Breast epithelium (tissue), 4 donors: Measurements from ENCODE around the gene EHHADH. TPM values are rescaled to one million over a fixed set of nuclear protein-coding genes. Genes with fewer than 3 reads are reported as not detected.

Experiments
- DNase-seq, 2 donors: peaks; one replicate each; pipeline ENCODE4 v3.0.0-alpha.2; 2019; ENCODE audit warnings: low spot score in 2 of 2
- H3K27ac ChIP-seq, 2 donors: fragments of 200-600 bp; sonication (generic) in 1 of 2; one replicate each; pipeline ENCODE4 v1.5.1; 2016 to 2019; ENCODE audit warnings: mild to moderate bottlenecking in 1 of 2
- H3K27me3 ChIP-seq, 2 donors: fragments of 200-600 bp; sonication (generic) in 1 of 2; one replicate each; pipeline versions ENCODE4 v1.5.1 to v1.6.0; 2017 to 2019; ENCODE audit warnings: control low read depth in 1 of 2, mild to moderate bottlenecking in 1 of 2
- H3K36me3 ChIP-seq: fragments of 200-600 bp; one replicate; pipeline ENCODE4 v1.5.1; 2019
- H3K4me1 ChIP-seq, 2 donors: fragments of 200-600 bp; sonication (generic); one replicate each; pipeline ENCODE4 v1.5.1; 2016 to 2019; ENCODE audit warnings: control low read depth in 1 of 2
- H3K4me3 ChIP-seq, 3 donors: fragments of 200-600 bp; sonication (generic); 1 replicate in 2 of 3; 2 replicates in 1 of 3; pipeline ENCODE4 v1.5.1; 2016 to 2019; ENCODE audit warnings: mild to moderate bottlenecking in 3 of 3, moderate library complexity in 2 of 3
- H3K9me3 ChIP-seq, 2 donors: fragments of 200-600 bp; sonication (generic) in 1 of 2; one replicate each; pipeline ENCODE4 v1.5.1; 2016 to 2019; ENCODE audit warnings: control low read depth in 1 of 2
- POLR2A ChIP-seq: fragments of 450-650 bp; IDR thresholded peaks from one replicate; pipeline ENCODE4 v1.6.1; 2016; ENCODE audit warnings: antibody characterized with exemption, mild to moderate bottlenecking, moderate library complexity
- POLR2AphosphoS5 ChIP-seq, 3 donors: sonication (generic); formaldehyde crosslinking; IDR thresholded peaks; one replicate each; pipeline ENCODE4 v1.6.1; 2017; ENCODE audit warnings: antibody characterized with exemption in 3 of 3
- intact Hi-C: fragments of 100-400 bp; cut with DNase I; formaldehyde crosslinking; loops from one replicate; pipeline ENCODE4 v1.15.1; 2023; ENCODE audit warnings: low total_unique reads
- total RNA-seq, 3 donors: library from RNA; depleted of rRNA; stranded (reverse); fragments of >200 nt; gene quantifications; one replicate each; pipeline ENCODE4 v1.1.0, GENCODE V29; 2016
- TF ChIP-seq, protein P1 (sequence below), 3 donors: fragments of 450-650 bp; IDR thresholded peaks; one replicate each; pipeline ENCODE4 v1.5.1; 2016 to 2017; ENCODE audit warnings: antibody characterized with exemption in 3 of 3, mild to moderate bottlenecking in 3 of 3, moderate library complexity in 3 of 3

The EHHADH gene
- total RNA-seq, 3 donors from 2014 or later, result 5.6 to 10.6 (median 6.7) TPM

DNA sequence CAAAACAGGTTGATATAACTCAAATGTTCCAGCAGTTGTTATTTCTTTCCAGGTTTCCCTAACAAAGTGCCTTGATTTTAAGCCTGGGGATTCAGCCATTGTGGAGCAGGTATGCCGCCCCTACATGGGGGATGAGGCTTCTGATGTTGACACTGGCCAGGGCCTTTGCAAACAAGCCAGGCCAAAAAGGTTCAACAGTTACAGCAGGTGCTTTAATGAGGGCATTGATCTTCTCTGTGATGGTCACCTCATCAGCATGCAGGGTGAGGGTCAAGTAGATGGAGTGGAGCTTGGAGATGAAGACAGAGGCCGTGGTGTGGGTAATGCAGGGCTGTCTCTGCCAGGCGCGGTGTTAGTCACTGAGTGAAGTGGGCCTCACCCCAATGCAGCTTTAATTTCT lies 22.6 kb upstream of the EHHADH start:
- TF ChIP-seq POLR2A, result no peak
- TF ChIP-seq, protein P1, sequence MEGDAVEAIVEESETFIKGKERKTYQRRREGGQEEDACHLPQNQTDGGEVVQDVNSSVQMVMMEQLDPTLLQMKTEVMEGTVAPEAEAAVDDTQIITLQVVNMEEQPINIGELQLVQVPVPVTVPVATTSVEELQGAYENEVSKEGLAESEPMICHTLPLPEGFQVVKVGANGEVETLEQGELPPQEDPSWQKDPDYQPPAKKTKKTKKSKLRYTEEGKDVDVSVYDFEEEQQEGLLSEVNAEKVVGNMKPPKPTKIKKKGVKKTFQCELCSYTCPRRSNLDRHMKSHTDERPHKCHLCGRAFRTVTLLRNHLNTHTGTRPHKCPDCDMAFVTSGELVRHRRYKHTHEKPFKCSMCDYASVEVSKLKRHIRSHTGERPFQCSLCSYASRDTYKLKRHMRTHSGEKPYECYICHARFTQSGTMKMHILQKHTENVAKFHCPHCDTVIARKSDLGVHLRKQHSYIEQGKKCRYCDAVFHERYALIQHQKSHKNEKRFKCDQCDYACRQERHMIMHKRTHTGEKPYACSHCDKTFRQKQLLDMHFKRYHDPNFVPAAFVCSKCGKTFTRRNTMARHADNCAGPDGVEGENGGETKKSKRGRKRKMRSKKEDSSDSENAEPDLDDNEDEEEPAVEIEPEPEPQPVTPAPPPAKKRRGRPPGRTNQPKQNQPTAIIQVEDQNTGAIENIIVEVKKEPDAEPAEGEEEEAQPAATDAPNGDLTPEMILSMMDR (IDR thresholded peaks at IDR 0.05), result no peak
- TF ChIP-seq POLR2AphosphoS5 (IDR thresholded peaks at IDR 0.05), result no peak
- no peak for DNase-seq
- Histone ChIP-seq H3K27ac (no peak overlapping the region), H3K27me3 (peaks cover 0 to 3% of the 10 kb centered on the region in 2 donors), H3K4me3 (no peak overlapping the region), H3K9me3 (no peaks in the 10 kb centered on the region), H3K36me3 (no peaks in the 10 kb centered on the region), H3K4me1 (no peaks in the 10 kb centered on the region)
- intact Hi-C loops, result no loop called here

DNA sequence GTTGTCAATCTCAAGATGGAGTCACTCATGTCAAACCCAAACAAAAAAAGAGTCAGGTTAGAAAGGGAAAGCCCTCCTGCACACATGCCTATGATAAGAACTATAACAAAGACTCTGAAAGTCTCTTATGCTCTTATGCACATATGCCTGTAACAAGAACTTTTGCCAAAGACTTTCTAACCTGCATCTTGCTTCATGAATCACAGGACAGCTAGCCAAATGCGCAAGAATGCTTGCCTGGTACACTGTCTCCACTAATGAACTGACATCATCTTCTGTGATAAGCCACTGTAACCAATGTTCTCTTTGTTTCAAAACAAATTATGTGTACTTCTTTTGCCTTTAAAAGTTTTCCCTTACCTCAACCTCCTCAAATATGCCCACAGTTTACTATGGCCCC lies 18.2 kb upstream of the EHHADH start:
- Histone ChIP-seq H3K36me3 (no peaks in the 10 kb centered on the region), H3K4me3 (no peak overlapping the region), H3K4me1 (no peaks in the 10 kb centered on the region), H3K9me3 (no peaks in the 10 kb centered on the region), H3K27ac (no peak overlapping the region), H3K27me3 (peaks cover 0 to 12% of the 10 kb centered on the region in 2 donors)
- intact Hi-C loops, result loop anchor here (1.0 kb wide), 1 partner anchor 19 kb away; no protein-coding TSS in a partner anchor
- DNase-seq, result no peak
- TF ChIP-seq POLR2A (no peak), POLR2AphosphoS5 (IDR thresholded peaks at IDR 0.05) (no peak)
- TF ChIP-seq, protein P1 (IDR thresholded peaks at IDR 0.05), result no peak

DNA sequence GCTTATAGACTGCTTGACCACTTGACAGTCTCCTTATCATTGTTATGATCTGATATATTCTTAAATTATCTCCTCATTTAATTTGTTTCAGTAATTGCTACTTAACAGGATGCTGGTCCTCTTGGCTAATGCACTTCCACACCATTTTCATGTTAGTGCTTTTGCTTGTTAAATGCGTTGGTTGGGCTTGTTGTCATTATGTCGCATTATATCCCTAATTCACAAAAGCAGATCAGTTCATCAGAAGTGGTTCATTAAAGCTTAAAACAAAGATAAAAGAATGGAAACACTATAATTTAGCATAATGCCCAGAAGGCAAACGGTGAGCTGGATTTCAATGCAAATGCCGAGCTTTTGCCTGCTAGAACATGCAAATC lies 17.1 kb upstream of the EHHADH start:
- Histone ChIP-seq H3K9me3 (no peaks in the 10 kb centered on the region), H3K27me3 (peaks cover 0 to 12% of the 10 kb centered on the region in 2 donors), H3K36me3 (no peaks in the 10 kb centered on the region), H3K4me1 (no peaks in the 10 kb centered on the region), H3K27ac (no peak overlapping the region), H3K4me3 (no peak overlapping the region)
- TF ChIP-seq POLR2A, result no peak
- TF ChIP-seq, protein P1 (IDR thresholded peaks at IDR 0.05), result no peak
- TF ChIP-seq POLR2AphosphoS5 (IDR thresholded peaks at IDR 0.05), result no peak
- intact Hi-C loops, result no loop called here
- DNase-seq, result no peak

DNA sequence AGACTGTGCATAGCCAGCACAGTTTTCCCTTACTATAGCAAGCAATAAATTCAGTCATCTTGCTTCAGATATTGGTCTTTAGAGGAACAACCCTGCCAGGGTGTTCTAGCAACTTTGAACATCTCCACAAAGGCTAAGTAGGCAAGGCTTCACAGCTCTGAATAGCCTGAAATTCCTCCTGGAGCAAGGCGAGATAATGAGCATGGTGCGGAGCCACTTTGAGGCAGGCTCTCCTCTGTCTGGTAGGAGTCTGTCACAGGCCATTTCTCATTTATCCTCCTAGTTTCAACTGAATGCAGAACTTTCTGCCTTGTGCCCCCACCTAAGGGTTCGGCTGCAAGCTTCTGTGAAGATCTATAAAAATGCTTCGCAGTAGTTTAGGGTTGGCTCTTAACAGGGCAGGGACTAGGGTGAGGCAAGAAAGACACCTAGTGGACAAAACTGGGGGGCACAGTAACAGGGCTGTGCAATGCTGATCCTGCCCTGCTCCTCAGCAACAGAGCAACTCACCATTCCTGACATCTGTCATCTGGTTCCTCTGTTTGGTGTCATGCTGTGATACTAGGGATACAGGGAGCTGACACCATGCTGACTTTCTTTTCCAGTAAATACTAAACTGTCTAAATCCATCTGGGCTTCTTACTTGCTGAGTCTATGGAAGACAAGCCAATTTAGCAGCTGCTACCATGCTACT lies 16.6 kb upstream of the EHHADH start:
- intact Hi-C loops, result no loop called here
- Histone ChIP-seq H3K27ac (no peak overlapping the region), H3K4me3 (no peak overlapping the region), H3K36me3 (no peaks in the 10 kb centered on the region), H3K4me1 (no peaks in the 10 kb centered on the region), H3K27me3 (peaks cover 0 to 12% of the 10 kb centered on the region in 2 donors), H3K9me3 (no peaks in the 10 kb centered on the region)
- TF ChIP-seq POLR2A, result no peak
- DNase-seq, result no peak

DNA sequence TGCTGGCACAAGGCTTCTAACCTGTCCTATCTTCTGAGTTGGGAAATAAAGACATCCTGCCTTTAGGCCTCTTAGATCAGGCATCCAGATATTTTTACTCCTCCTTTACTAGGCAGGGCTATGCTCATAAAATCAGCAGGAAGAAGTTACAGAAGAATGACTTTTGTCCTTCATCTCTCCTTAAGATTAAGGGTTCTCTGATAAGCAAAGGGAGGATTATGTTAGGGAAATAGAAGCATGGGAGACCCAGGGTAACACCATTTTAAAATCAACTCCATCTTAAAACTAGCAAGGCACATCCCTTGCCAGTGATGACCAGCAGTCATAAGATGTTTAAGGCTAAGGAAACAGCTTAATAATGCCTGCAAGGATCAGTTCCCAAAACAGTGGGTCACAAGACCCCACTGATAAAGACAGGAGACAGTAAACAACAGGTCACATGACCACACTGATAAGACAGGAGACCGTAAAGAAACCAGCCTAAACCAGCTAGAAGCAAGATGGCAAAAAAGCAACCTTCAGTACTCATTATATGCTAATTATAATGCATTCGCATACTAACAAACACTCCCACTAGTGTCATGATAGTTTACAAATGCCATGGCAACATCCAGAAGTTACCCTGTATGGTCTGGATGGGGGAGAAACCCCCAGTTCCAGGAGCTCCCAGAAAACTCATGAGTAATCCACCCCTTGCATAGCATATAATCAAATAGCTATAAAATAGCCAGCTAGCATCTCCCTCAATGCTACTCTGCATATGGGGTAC lies 14.5 kb upstream of the EHHADH start:
- H3K27me3 ChIP-seq, result peaks cover 0 to 12% of the 10 kb centered on the region in 2 donors
- intact Hi-C loops, result no loop called here
- no peaks in the 10 kb centered on the region for H3K9me3 ChIP-seq
- no peak overlapping the region for H3K4me3 ChIP-seq
- TF ChIP-seq, protein P1 (IDR thresholded peaks at IDR 0.05), result no peak
- no peak for TF ChIP-seq POLR2AphosphoS5 (IDR thresholded peaks at IDR 0.05)
- TF ChIP-seq POLR2A, result no peak
- H3K36me3 ChIP-seq, result no peaks in the 10 kb centered on the region
- no peak for DNase-seq
- no peaks in the 10 kb centered on the region for H3K4me1 ChIP-seq
- no peak overlapping the region for H3K27ac ChIP-seq
